Measurements from ENCODE around the gene RBMS1. TPM values are rescaled to one million over a fixed set of nuclear protein-coding genes. Genes with fewer than 3 reads are reported as not detected.

Gene RBMS1
- total RNA-seq, 5 donors from 2014 or later (not counting 1 experiment from before 2014, with no cell fraction given): 94.2 to 137 (median 105) TPM

DNA sequence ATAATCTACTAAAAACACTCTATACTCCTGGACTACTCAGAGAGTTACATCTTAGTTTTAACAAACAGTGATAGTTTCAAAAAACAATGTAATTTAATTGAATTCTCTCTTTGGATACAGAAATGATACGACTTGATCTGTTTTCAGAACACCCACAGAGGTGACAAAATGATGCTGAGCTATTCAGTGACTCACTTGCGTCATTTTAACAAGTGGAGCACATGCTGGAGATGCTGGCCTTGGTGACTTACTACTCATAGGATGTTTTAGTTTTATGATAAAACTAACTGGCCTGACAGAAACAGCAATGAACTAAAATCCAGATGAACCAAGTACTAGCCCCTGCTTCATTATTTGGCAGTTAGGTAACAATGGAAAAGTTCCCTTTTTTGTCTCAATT lies 192.2 kb downstream of the RBMS1 start:
- Histone ChIP-seq H3K36me3 (ENCODE audit: control insufficient read depth in 2 of 2, extremely low read depth in 1 of 2, insufficient read depth in 1 of 2, low read length in 1 of 2) (peaks cover 3 to 62% of the 10 kb centered on the region in 2 donors), H3K4me1 (ENCODE audit: control insufficient read depth in 1 of 2, extremely low read depth in 1 of 2, insufficient read depth in 2 of 2, low read length in 2 of 2) (peaks cover 5 to 6% of the 10 kb centered on the region in 2 experiments), H3K27ac (ENCODE audit: low read length) (no peak overlapping the region), H3K9me3 (no peaks in the 10 kb centered on the region), H3K4me3 (ENCODE audit: control insufficient read depth in 1 of 2, extremely low read depth in 1 of 2, low read length in 1 of 2) (no peak overlapping the region), H3K27me3 (replicated peaks in 1 of 2; ENCODE audit: control insufficient read depth in 2 of 2, extremely low read depth in 1 of 2, insufficient read depth in 2 of 2, low read length in 1 of 2) (no peaks in the 10 kb centered on the region)
- DNase-seq (peak in 1 of 35 experiments; percentile 9), ATAC-seq (replicated peaks in 1 of 4) (no peak)
- H3K4me1 Mint-ChIP-seq: peaks cover 57 to 69% (median 62%) of the 10 kb centered on the region in 3 donors
- H3K9me3 Mint-ChIP-seq: no peaks in the 10 kb centered on the region
- H3K27ac Mint-ChIP-seq: peak overlapping the region; percentile 28 to 63
- WGBS (ENCODE audit: insufficient coverage): no CpG with 5 or more reads among the region's 2 CpGs
- no peak overlapping the region for H3K4me3 Mint-ChIP-seq
- ChIA-PET POLR2A (interaction anchor here (0.6 to 0.7 kb wide), 2 partner anchors 103 to 663 kb away, joined by 3 read pairs; no protein-coding TSS in a partner anchor), CTCF (interaction anchor here (0.6 to 0.7 kb wide), 2 partner anchors 51 to 782 kb away, joined by 3 to 4 read pairs; no protein-coding TSS in a partner anchor)
- H3K36me3 Mint-ChIP-seq: peaks cover 75% of the 10 kb centered on the region
- no peaks in the 10 kb centered on the region for H3K27me3 Mint-ChIP-seq

DNA sequence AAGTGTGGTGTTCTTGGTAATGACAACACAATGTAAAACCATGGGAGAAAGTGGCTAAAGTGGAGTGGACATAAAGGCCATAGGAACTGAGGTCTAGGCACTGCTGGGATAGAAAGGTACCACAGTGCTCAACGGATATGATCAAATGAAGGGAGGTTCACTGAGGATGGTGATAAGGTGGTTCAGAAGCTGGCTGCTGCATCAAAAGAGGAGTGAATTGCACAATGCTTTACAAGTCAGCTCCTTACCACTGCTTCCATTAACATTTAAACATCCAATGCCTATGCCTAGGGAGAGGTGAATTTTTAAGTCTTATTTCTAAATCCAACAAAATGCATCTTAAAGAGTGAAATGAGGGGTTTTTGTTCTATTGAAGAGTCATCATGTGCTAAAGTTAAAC lies 193.4 kb downstream of the RBMS1 start:
- H3K36me3 Mint-ChIP-seq: peaks cover 76% of the 10 kb centered on the region
- Histone ChIP-seq H3K27ac (ENCODE audit: low read length) (no peak overlapping the region), H3K4me1 (ENCODE audit: control insufficient read depth in 1 of 2, extremely low read depth in 1 of 2, insufficient read depth in 2 of 2, low read length in 2 of 2) (peaks cover 9 to 14% of the 10 kb centered on the region in 2 experiments), H3K4me3 (ENCODE audit: control insufficient read depth in 1 of 2, extremely low read depth in 1 of 2, low read length in 1 of 2) (no peak overlapping the region), H3K9me3 (no peaks in the 10 kb centered on the region), H3K36me3 (ENCODE audit: control insufficient read depth in 2 of 2, extremely low read depth in 1 of 2, insufficient read depth in 1 of 2, low read length in 1 of 2) (peaks cover 3 to 57% of the 10 kb centered on the region in 2 donors), H3K27me3 (replicated peaks in 1 of 2; ENCODE audit: control insufficient read depth in 2 of 2, extremely low read depth in 1 of 2, insufficient read depth in 2 of 2, low read length in 1 of 2) (no peaks in the 10 kb centered on the region)
- ChIA-PET POLR2A (no interaction called here), CTCF (no interaction called here)
- no peaks in the 10 kb centered on the region for H3K27me3 Mint-ChIP-seq
- H3K27ac Mint-ChIP-seq: peak overlapping the region in 1 of 2 donors; percentile 48
- ATAC-seq (replicated peaks in 1 of 4) (no peak), DNase-seq (no peak)
- H3K9me3 Mint-ChIP-seq: no peaks in the 10 kb centered on the region
- H3K4me1 Mint-ChIP-seq: peaks cover 62 to 74% (median 72%) of the 10 kb centered on the region in 3 donors
- H3K4me3 Mint-ChIP-seq: no peak overlapping the region
- no CpG with 5 or more reads among the region's 1 CpG for WGBS (ENCODE audit: insufficient coverage)

DNA sequence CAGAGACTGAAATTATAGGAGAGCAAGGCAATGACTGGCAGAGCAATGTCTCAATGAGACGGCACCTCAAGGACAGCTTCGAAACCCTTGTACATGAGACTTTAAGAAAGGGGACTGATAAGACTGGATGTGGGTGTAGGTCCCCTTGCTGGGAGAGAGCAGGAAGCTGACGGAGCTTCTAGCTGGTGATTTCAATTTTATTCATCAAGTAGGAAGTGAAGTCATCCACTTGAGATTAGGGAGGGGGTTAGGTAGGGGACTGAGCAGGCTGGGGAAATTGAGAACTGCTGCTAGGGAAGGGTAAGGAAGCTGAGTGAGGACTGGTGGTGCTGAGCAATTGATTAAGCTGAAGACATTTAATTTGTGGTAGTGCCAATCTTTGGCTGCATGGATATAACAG lies 194.1 kb downstream of the RBMS1 start:
- Histone ChIP-seq H3K36me3 (ENCODE audit: control insufficient read depth in 2 of 2, extremely low read depth in 1 of 2, insufficient read depth in 1 of 2, low read length in 1 of 2) (peaks cover 3 to 57% of the 10 kb centered on the region in 2 donors), H3K4me3 (ENCODE audit: control insufficient read depth in 1 of 2, extremely low read depth in 1 of 2, low read length in 1 of 2) (no peak overlapping the region)

DNA sequence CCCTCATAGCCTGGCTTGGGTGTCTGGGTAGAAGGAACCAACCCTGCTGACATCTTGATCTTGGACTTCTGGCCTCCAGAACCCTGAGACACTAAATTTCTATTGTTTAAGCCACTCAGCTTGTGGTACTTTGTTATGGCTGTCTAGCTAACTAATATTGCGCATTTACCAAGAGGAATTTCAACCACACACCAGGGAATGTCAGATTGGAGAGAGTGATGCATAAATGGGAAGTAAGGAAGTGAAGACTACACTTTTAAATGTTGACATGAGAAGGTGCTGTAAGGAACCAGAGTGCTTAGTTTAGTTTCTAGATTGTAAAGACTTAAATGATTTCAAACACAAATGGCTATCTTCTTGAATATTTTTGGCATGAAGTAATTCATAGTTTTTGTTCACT lies 194.6 kb downstream of the RBMS1 start:
- peaks cover 79% of the 10 kb centered on the region for H3K36me3 Mint-ChIP-seq
- H3K9me3 Mint-ChIP-seq: no peaks in the 10 kb centered on the region
- no peak overlapping the region for H3K4me3 ChIP-seq (ENCODE audit: control insufficient read depth in 1 of 2, extremely low read depth in 1 of 2, low read length in 1 of 2)
- H3K4me3 Mint-ChIP-seq: no peak overlapping the region
- H3K27ac ChIP-seq (ENCODE audit: low read length): no peak overlapping the region
- no peaks in the 10 kb centered on the region for H3K9me3 ChIP-seq
- H3K4me1 Mint-ChIP-seq: peaks cover 61 to 84% (median 82%) of the 10 kb centered on the region in 3 donors
- H3K4me1 ChIP-seq (ENCODE audit: control insufficient read depth in 1 of 2, extremely low read depth in 1 of 2, insufficient read depth in 2 of 2, low read length in 2 of 2): peaks cover 9 to 14% of the 10 kb centered on the region in 2 experiments
- ChIA-PET POLR2A (no interaction called here), CTCF (interaction anchor here in 1 of 2 donors (0.5 kb wide), 1 partner anchor 1611 kb away, joined by 6 read pairs; no protein-coding TSS in a partner anchor)
- ATAC-seq (replicated peaks in 1 of 4): no peak
- peaks cover 3 to 57% of the 10 kb centered on the region in 2 donors for H3K36me3 ChIP-seq (ENCODE audit: control insufficient read depth in 2 of 2, extremely low read depth in 1 of 2, insufficient read depth in 1 of 2, low read length in 1 of 2)
- H3K27me3 Mint-ChIP-seq: no peaks in the 10 kb centered on the region
- peak overlapping the region; percentile 40 to 48 for H3K27ac Mint-ChIP-seq
- no peaks in the 10 kb centered on the region for H3K27me3 ChIP-seq (replicated peaks in 1 of 2; ENCODE audit: control insufficient read depth in 2 of 2, extremely low read depth in 1 of 2, insufficient read depth in 2 of 2, low read length in 1 of 2)
- no CpG with 5 or more reads among the region's 1 CpG for WGBS (ENCODE audit: insufficient coverage)
- DNase-seq: no peak

More for the DNA sequence above, 194.1 kb downstream of the RBMS1 start:
- no peak overlapping the region for H3K27ac ChIP-seq (ENCODE audit: low read length)
- H3K9me3 ChIP-seq: no peaks in the 10 kb centered on the region
- 67% methylated on average over 3 of the region's 3 CpGs for WGBS (ENCODE audit: insufficient coverage)
- ChIA-PET CTCF (interaction anchor here in 1 of 2 donors (0.5 kb wide), 1 partner anchor 1612 kb away, joined by 6 read pairs; no protein-coding TSS in a partner anchor), POLR2A (no interaction called here)
- H3K27me3 Mint-ChIP-seq: no peaks in the 10 kb centered on the region
- H3K27ac Mint-ChIP-seq: peak overlapping the region; percentile 18 to 48
- H3K4me3 Mint-ChIP-seq: peak overlapping the region in 1 of 3 donors; percentile 15
- H3K27me3 ChIP-seq (replicated peaks in 1 of 2; ENCODE audit: control insufficient read depth in 2 of 2, extremely low read depth in 1 of 2, insufficient read depth in 2 of 2, low read length in 1 of 2): no peaks in the 10 kb centered on the region
- DNase-seq (no peak), ATAC-seq (replicated peaks in 1 of 4) (no peak)
- peaks cover 79% of the 10 kb centered on the region for H3K36me3 Mint-ChIP-seq
- no peaks in the 10 kb centered on the region for H3K9me3 Mint-ChIP-seq
- peaks cover 65 to 79% (median 79%) of the 10 kb centered on the region in 3 donors for H3K4me1 Mint-ChIP-seq
- peaks cover 9 to 14% of the 10 kb centered on the region in 2 experiments for H3K4me1 ChIP-seq (ENCODE audit: control insufficient read depth in 1 of 2, extremely low read depth in 1 of 2, insufficient read depth in 2 of 2, low read length in 2 of 2)

DNA sequence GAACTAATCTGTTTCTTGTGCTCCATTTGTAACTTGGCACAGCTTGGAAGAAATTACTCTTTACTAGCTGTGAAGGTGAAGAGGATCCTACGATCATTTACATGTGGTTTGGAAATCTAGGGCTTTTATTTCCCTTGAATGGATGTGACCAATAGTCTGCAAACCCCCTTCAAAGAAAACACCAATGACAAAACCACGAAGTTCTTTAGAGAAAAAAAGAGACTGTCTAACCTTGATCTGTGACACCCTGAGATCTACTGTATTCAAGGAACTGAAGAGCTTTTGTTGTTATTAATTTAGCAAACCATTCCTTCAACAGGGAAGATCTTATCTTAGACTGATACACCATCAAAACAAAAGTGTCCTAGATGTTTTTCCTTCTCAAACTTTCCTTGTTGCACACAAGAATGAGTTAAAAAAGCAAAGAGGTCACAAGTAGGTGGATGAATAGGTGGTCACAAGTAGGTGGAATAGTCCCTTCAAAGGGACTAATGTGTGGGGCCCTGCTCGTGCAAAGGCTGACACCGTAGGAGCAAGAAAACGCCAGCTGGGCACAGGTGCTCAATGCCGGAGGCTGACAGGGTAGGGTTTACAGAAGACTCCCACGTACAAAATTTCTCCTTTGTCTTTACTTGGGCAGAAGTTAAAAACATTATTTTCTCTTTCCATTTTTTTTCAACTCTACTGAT lies 197.9 kb downstream of the RBMS1 start:
- Histone ChIP-seq H3K36me3 (ENCODE audit: control insufficient read depth in 2 of 2, extremely low read depth in 1 of 2, insufficient read depth in 1 of 2, low read length in 1 of 2) (peaks cover 3 to 65% of the 10 kb centered on the region in 2 donors), H3K4me3 (ENCODE audit: control insufficient read depth in 1 of 2, extremely low read depth in 1 of 2, low read length in 1 of 2) (no peak overlapping the region), H3K27ac (ENCODE audit: low read length) (no peak overlapping the region), H3K9me3 (no peaks in the 10 kb centered on the region), H3K4me1 (ENCODE audit: control insufficient read depth in 1 of 2, extremely low read depth in 1 of 2, insufficient read depth in 2 of 2, low read length in 2 of 2) (peaks cover 9 to 14% of the 10 kb centered on the region in 2 experiments), H3K27me3 (replicated peaks in 1 of 2; ENCODE audit: control insufficient read depth in 2 of 2, extremely low read depth in 1 of 2, insufficient read depth in 2 of 2, low read length in 1 of 2) (no peaks in the 10 kb centered on the region)
- Mint-ChIP-seq H3K4me1 (peaks cover 77 to 79% (median 78%) of the 10 kb centered on the region in 3 donors), H3K36me3 (peaks cover 83% of the 10 kb centered on the region), H3K27ac (peak overlapping the region; percentile 80 to 85), H3K9me3 (no peaks in the 10 kb centered on the region), H3K4me3 (peak overlapping the region in 1 of 3 donors; percentile 22), H3K27me3 (no peaks in the 10 kb centered on the region)
- DNase-seq: no peak
- 0% methylated on average over 1 of the region's 7 CpGs for WGBS (ENCODE audit: insufficient coverage)
- ATAC-seq (replicated peaks in 1 of 4): peak in 1 of 4 experiments; percentile 66
- POLR2A ChIA-PET: interaction anchor here (0.7 kb wide), 3 partner anchors 10 to 33 kb away, joined by 3 to 4 read pairs (median 3); no protein-coding TSS in a partner anchor
- CTCF ChIA-PET: interaction anchor here in 1 of 2 donors (0.6 kb wide), 1 partner anchor 91 kb away, joined by 3 read pairs; no protein-coding TSS in a partner anchor

DNA sequence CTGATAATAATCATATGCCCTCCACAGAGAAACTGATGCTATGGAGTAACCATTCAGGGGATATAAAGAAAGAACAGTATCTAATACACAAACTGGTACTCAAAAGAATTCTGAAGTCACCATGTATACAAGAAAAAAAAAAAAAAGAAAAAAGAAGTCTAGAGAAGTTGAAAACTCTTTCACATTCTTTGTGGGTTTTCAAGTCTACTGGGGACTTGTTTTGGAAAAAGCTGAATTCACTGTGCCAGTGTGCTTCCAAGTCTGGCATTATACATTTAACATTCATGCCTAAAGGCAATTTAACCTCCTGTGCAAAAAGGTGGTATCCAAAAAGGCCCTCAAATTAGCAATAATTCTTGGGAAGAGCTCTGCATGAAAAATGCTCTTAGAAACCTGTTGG lies 198.7 kb downstream of the RBMS1 start:
- CTCF ChIA-PET: interaction anchor here in 1 of 2 donors (0.6 to 0.9 kb wide), 2 partner anchors 13 to 90 kb away, joined by 3 read pairs; no protein-coding TSS in a partner anchor
- no peaks in the 10 kb centered on the region for H3K27me3 ChIP-seq (replicated peaks in 1 of 2; ENCODE audit: control insufficient read depth in 2 of 2, extremely low read depth in 1 of 2, insufficient read depth in 2 of 2, low read length in 1 of 2)
- Mint-ChIP-seq H3K27me3 (no peaks in the 10 kb centered on the region), H3K4me1 (peaks cover 74 to 78% (median 74%) of the 10 kb centered on the region in 3 donors), H3K27ac (peak overlapping the region; percentile 80 to 85), H3K4me3 (no peak overlapping the region), H3K9me3 (no peaks in the 10 kb centered on the region), H3K36me3 (peaks cover 82% of the 10 kb centered on the region)
- no peak overlapping the region for H3K27ac ChIP-seq (ENCODE audit: low read length)
- no peaks in the 10 kb centered on the region for H3K9me3 ChIP-seq
- ATAC-seq (replicated peaks in 1 of 4) (no peak), DNase-seq (no peak)
- H3K4me1 ChIP-seq (ENCODE audit: control insufficient read depth in 1 of 2, extremely low read depth in 1 of 2, insufficient read depth in 2 of 2, low read length in 2 of 2): peaks cover 9 to 12% of the 10 kb centered on the region in 2 experiments
- peaks cover 3 to 62% of the 10 kb centered on the region in 2 donors for H3K36me3 ChIP-seq (ENCODE audit: control insufficient read depth in 2 of 2, extremely low read depth in 1 of 2, insufficient read depth in 1 of 2, low read length in 1 of 2)
- POLR2A ChIA-PET: interaction anchor here (0.7 kb wide), 3 partner anchors 11 to 33 kb away, joined by 3 to 4 read pairs (median 3); no protein-coding TSS in a partner anchor
- no peak overlapping the region for H3K4me3 ChIP-seq (ENCODE audit: control insufficient read depth in 1 of 2, extremely low read depth in 1 of 2, low read length in 1 of 2)

Measured in T-cell (primary cell).